Measurements from ENCODE around the gene NAA20. TPM values are rescaled to one million over a fixed set of nuclear protein-coding genes. Genes with fewer than 3 reads are reported as not detected.

Gene NAA20
- total and polyA plus RNA-seq, 2 of the 13 experiments (the other 11 are each of a cell fraction or from before 2014, with no cell fraction given): 81.9 to 82.8 TPM

GRCh38 chr20:20009784-20010253 is 7.3 kb upstream of the NAA20 start (continued):
- TF ChIP-seq HIC2 (CRISPR knock-in tag; IDR thresholded peaks at IDR 0.05; ENCODE audit: low read depth) (no peak), ZFP1 (CRISPR knock-in tag; IDR thresholded peaks at IDR 0.05) (no peak), REPIN1 (CRISPR knock-in tag; IDR thresholded peaks at IDR 0.05; ENCODE audit: borderline replicate concordance, low read depth) (peak; percentile 27; the same call in 1 of the 2 replicates), MIER3 (CRISPR knock-in tag; IDR thresholded peaks at IDR 0.05; ENCODE audit: borderline replicate concordance) (no peak), CBX2 (IDR thresholded peaks at IDR 0.05; ENCODE audit: low read depth, low read length) (no peak), CBX2 (CRISPR knock-in tag; IDR thresholded peaks at IDR 0.05; ENCODE audit: low read depth) (no peak), GMEB1 (CRISPR knock-in tag; IDR thresholded peaks at IDR 0.05; ENCODE audit: borderline replicate concordance) (0 out of 2 replicates have a peak, but pooled peaks have one; percentile 32), ZNF331 (CRISPR knock-in tag; IDR thresholded peaks at IDR 0.05) (no peak; the same call in 1 of the 2 replicates), GABPA (IDR thresholded peaks at IDR 0.05; ENCODE audit: low read depth, low read length) (no peak), GABPA (CRISPR knock-in tag; IDR thresholded peaks at IDR 0.05; ENCODE audit: low read depth) (peak; percentile 70), ETV5 (CRISPR knock-in tag; IDR thresholded peaks at IDR 0.05; ENCODE audit: borderline replicate concordance) (peak; percentile 76; the same call in 1 of the 2 replicates), SNAI1 (CRISPR knock-in tag; IDR thresholded peaks at IDR 0.05; ENCODE audit: borderline replicate concordance) (no peak), CREM (IDR thresholded peaks at IDR 0.05) (no peak), CREM (CRISPR knock-in tag; IDR thresholded peaks at IDR 0.05) (no peak), SNAPC5 (CRISPR knock-in tag; IDR thresholded peaks at IDR 0.05; ENCODE audit: borderline replicate concordance) (no peak), NONO (IDR thresholded peaks at IDR 0.05) (no peak), NONO (CRISPR knock-in tag; conservative IDR thresholded peaks at IDR 0.05) (no peak), SP4 (CRISPR knock-in tag; IDR thresholded peaks at IDR 0.05) (no peak), NFE2L2 (IDR thresholded peaks at IDR 0.05; ENCODE audit: low read length) (no peak), ARID4A (CRISPR knock-in tag; IDR thresholded peaks at IDR 0.05; ENCODE audit: borderline replicate concordance) (no peak), TIGD3 (CRISPR knock-in tag; IDR thresholded peaks at IDR 0.05; ENCODE audit: borderline replicate concordance) (no peak), MEIS2 (CRISPR knock-in tag; IDR thresholded peaks at IDR 0.05) (no peak; the same call in 1 of the 2 replicates), ZFY (CRISPR knock-in tag; IDR thresholded peaks at IDR 0.05) (no peak)
